H1 (cell line): Measurements from ENCODE around the gene YEATS4. TPM values are rescaled to one million over a fixed set of nuclear protein-coding genes. Genes with fewer than 3 reads are reported as not detected.

ENCODE experiments used
- CTCF ChIA-PET: fragments of 300-600 bp; sonication (Branson Sonifier 250); formaldehyde crosslinking; loops from one replicate; lab custom pipeline; 2021; ENCODE audit not compliant: partially characterized antibody; lab: Charles Lee
- POLR2A ChIA-PET: fragments of 300-600 bp; sonication (Branson Sonifier 250); formaldehyde crosslinking; loops from one replicate; lab custom pipeline; 2021; ENCODE audit warnings: inconsistent platforms; ENCODE audit not compliant: partially characterized antibody; lab: Charles Lee
- DNase-seq, 2 experiments: peaks; one replicate each; pipeline versions ENCODE4 v3.0.0 to v3.0.0-alpha.2; 2010 to 2022; ENCODE audit warnings: low spot score in 2 of 2, low read depth in 1 of 2, mixed read lengths in 1 of 2
- FAIRE-seq: peaks from 2 replicates; lab custom pipeline; 2011; peaks lifted over from hg19 to GRCh38; lab: Jason Lieb, UNC
- H2AFZ ChIP-seq: 2 replicates; pipeline ENCODE4 v1.8.1; 2012; ENCODE audit warnings: low read length, inconsistent platforms
- H2AK5ac ChIP-seq: 2 replicates; pipeline ENCODE4 v1.6.1; 2013; ENCODE audit warnings: low read depth, low read length
- H2BK120ac ChIP-seq: replicated peaks from 2 replicates; pipeline ENCODE3; 2013; ENCODE audit warnings: low read depth, low read length, inconsistent platforms
- H2BK12ac ChIP-seq: 2 replicates; pipeline ENCODE4 v1.6.1; 2013; ENCODE audit warnings: low read depth, low read length
- H2BK15ac ChIP-seq: 2 replicates; pipeline ENCODE4 v1.6.1; 2013; ENCODE audit warnings: low read length
- H2BK20ac ChIP-seq: 2 replicates; pipeline ENCODE4 v1.6.1; 2013; ENCODE audit warnings: low read length
- H2BK5ac ChIP-seq: 2 replicates; pipeline ENCODE4 v1.6.1; 2013; ENCODE audit warnings: low read depth, low read length
- H3K14ac ChIP-seq: 2 replicates; pipeline ENCODE4 v1.6.1; 2013; ENCODE audit warnings: inconsistent platforms; ENCODE audit not compliant: insufficient read length
- H3K18ac ChIP-seq: 2 replicates; pipeline ENCODE4 v1.6.1; 2013; ENCODE audit warnings: low read length; ENCODE audit errors: extremely low read depth
- H3K23ac ChIP-seq: 2 replicates; pipeline ENCODE4 v1.6.1; 2013; ENCODE audit warnings: inconsistent platforms; ENCODE audit not compliant: insufficient read length
- H3K23me2 ChIP-seq: 2 replicates; pipeline ENCODE4 v1.6.1; 2013; ENCODE audit warnings: low read depth, low read length
- H3K27ac ChIP-seq: 2 replicates; pipeline ENCODE4 v1.6.1; 2011; ENCODE audit warnings: low read depth, low read length, inconsistent platforms
- H3K27me3 ChIP-seq, 4 experiments: replicated peaks in 1 of 4; 1 replicate in 1 of 4; 2 replicates in 3 of 4; pipeline versions ENCODE4 v1.6.1 to v1.8.1; 2011 to 2013; ENCODE audit warnings: low read length in 3 of 4, mild to moderate bottlenecking in 3 of 4, inconsistent platforms in 2 of 4, mixed read lengths in 2 of 4, moderate library complexity in 1 of 4; ENCODE audit not compliant: control insufficient read depth in 3 of 4, insufficient read depth in 3 of 4; ENCODE audit errors: extremely low read depth in 1 of 4
- H3K36me3 ChIP-seq, 4 experiments: 2 replicates each; pipeline versions ENCODE4 v1.6.1 to v1.8.1; 2011 to 2013; ENCODE audit warnings: mild to moderate bottlenecking in 4 of 4, low read length in 3 of 4, moderate library complexity in 2 of 4, control low read depth in 1 of 4, inconsistent platforms in 1 of 4; ENCODE audit not compliant: insufficient read depth in 4 of 4, control insufficient read depth in 2 of 4
- H3K4ac ChIP-seq: replicated peaks from 2 replicates; pipeline ENCODE3; 2013; ENCODE audit warnings: low read length, low read depth, mixed read lengths, inconsistent platforms; ENCODE audit not compliant: insufficient read length
- H3K4me1 ChIP-seq, 4 experiments: replicated peaks in 1 of 4; 1 replicate in 1 of 4; 2 replicates in 3 of 4; pipeline versions ENCODE4 v1.6.1 to v1.8.1; 2011 to 2013; ENCODE audit warnings: low read length in 3 of 4, inconsistent platforms in 2 of 4, mixed read lengths in 1 of 4; ENCODE audit not compliant: insufficient read depth in 4 of 4, control insufficient read depth in 3 of 4
- H3K4me2 ChIP-seq, 2 experiments: 2 replicates each; pipeline versions ENCODE4 v1.6.1 to v1.8.1; 2011 to 2013; ENCODE audit warnings: low read depth in 2 of 2, low read length in 2 of 2, control low read depth in 1 of 2, inconsistent platforms in 1 of 2, mild to moderate bottlenecking in 1 of 2; ENCODE audit not compliant: insufficient read depth in 1 of 2
- H3K4me3 ChIP-seq, 4 experiments: fragments of 200-600, 300-600 bp in 1 of 4; sonication (generic), shearing (Covaris generic), sonication (Bioruptor Twin) in 1 of 4; 2 replicates each; pipeline versions ENCODE4 v1.5.1 to v1.8.1; 2011 to 2016; ENCODE audit warnings: low read length in 4 of 4, low read depth in 3 of 4, control low read depth in 2 of 4, inconsistent platforms in 2 of 4, mild to moderate bottlenecking in 2 of 4, mixed read lengths in 1 of 4, moderate library complexity in 1 of 4; ENCODE audit not compliant: insufficient read depth in 2 of 4; ENCODE audit errors: extremely low read depth in 1 of 4
- H3K56ac ChIP-seq: replicated peaks from 2 replicates; pipeline ENCODE3; 2013; ENCODE audit warnings: low read depth, mild to moderate bottlenecking, mixed read lengths, low read length, inconsistent platforms; ENCODE audit not compliant: insufficient read length
- H3K79me1 ChIP-seq: 2 replicates; pipeline ENCODE4 v1.6.1; 2013; ENCODE audit warnings: low read depth, low read length, control low read depth
- H3K79me2 ChIP-seq, 2 experiments: 2 replicates each; pipeline versions ENCODE4 v1.6.1 to v1.8.1; 2012 to 2013; ENCODE audit warnings: low read length in 2 of 2, mild to moderate bottlenecking in 2 of 2, inconsistent platforms in 1 of 2; ENCODE audit not compliant: insufficient read depth in 2 of 2, control insufficient read depth in 1 of 2
- H3K9ac ChIP-seq, 4 experiments: replicated peaks in 1 of 4; 1 replicate in 1 of 4; 2 replicates in 3 of 4; pipeline versions ENCODE4 v1.6.1 to v1.8.1; 2011 to 2013; ENCODE audit warnings: low read depth in 3 of 4, low read length in 3 of 4, control low read depth in 2 of 4, mild to moderate bottlenecking in 2 of 4, moderate library complexity in 2 of 4, inconsistent platforms in 1 of 4; ENCODE audit errors: extremely low read depth in 1 of 4
- H3K9me3 ChIP-seq, 2 experiments: 2 replicates each; pipeline versions ENCODE4 v1.6.1 to v1.8.1; 2012 to 2013; ENCODE audit warnings: mild to moderate bottlenecking in 2 of 2, moderate library complexity in 2 of 2, control low read depth in 1 of 2, inconsistent platforms in 1 of 2, low read depth in 1 of 2, low read length in 1 of 2, mixed read lengths in 1 of 2; ENCODE audit not compliant: insufficient read depth in 2 of 2
- H4K20me1 ChIP-seq, 2 experiments: replicated peaks in 1 of 2; 2 replicates each; pipeline versions ENCODE3 to v1.8.1; 2011 to 2013; ENCODE audit warnings: inconsistent platforms in 2 of 2, low read length in 2 of 2, mild to moderate bottlenecking in 1 of 2; ENCODE audit not compliant: insufficient read depth in 2 of 2, control insufficient read depth in 1 of 2
- H4K5ac ChIP-seq: 2 replicates; pipeline ENCODE4 v1.6.1; 2013; ENCODE audit warnings: low read length, low read depth, mixed read lengths, inconsistent platforms; ENCODE audit not compliant: insufficient read length
- H4K8ac ChIP-seq: 2 replicates; pipeline ENCODE4 v1.8.0; 2013; ENCODE audit warnings: mild to moderate bottlenecking, moderate library complexity, low read length, inconsistent platforms; ENCODE audit not compliant: insufficient read depth; ENCODE audit errors: extremely low read depth
- H4K91ac ChIP-seq: replicated peaks from 2 replicates; pipeline ENCODE3; 2013; ENCODE audit warnings: low read length, mixed read lengths, inconsistent platforms; ENCODE audit not compliant: insufficient read length
- BCL11A ChIP-seq, 2 experiments: IDR thresholded peaks; one replicate each; pipeline ENCODE4 v1.6.1; 2011; ENCODE audit warnings: low read depth in 2 of 2, low read length in 2 of 2, mild to moderate bottlenecking in 2 of 2
- RFX5 ChIP-seq: IDR thresholded peaks from 2 replicates; pipeline ENCODE4 v1.6.1; 2011; ENCODE audit warnings: low read depth, low read length, improper control_type of control experiment, borderline replicate concordance
- RNF2 ChIP-seq: fragments of 200-900, 300-1000 bp; sonication (generic); IDR thresholded peaks from 2 replicates; pipeline ENCODE4 v1.7.1; 2016; ENCODE audit warnings: borderline replicate concordance, low read depth, mild to moderate bottlenecking, antibody characterized with exemption, low read length; ENCODE audit not compliant: poor library complexity, severe bottlenecking; ENCODE audit errors: missing control alignments
- SP1 ChIP-seq: IDR thresholded peaks from 2 replicates; pipeline ENCODE4 v1.6.1; 2011; ENCODE audit warnings: low read depth, low read length
- SP4 ChIP-seq: IDR thresholded peaks from 2 replicates; pipeline ENCODE4 v1.6.1; 2012; ENCODE audit warnings: low read length, inconsistent platforms
- SRF ChIP-seq: IDR thresholded peaks from 2 replicates; pipeline ENCODE4 v1.6.1; 2011; ENCODE audit warnings: mild to moderate bottlenecking, low read depth, low read length, moderate library complexity
- TBP ChIP-seq: IDR thresholded peaks from 2 replicates; pipeline ENCODE4 v1.6.1; 2011; ENCODE audit warnings: low read depth, low read length, improper control_type of control experiment
- WGBS, 2 experiments: shearing (Covaris generic) in 1 of 2; methylation state at CpG; one replicate each; pipeline versions ENCODE4 v1.1.6 to v1.1.7; 2013 to 2015; ENCODE audit warnings: low lambda C conversion rate in 2 of 2, mixed read lengths in 2 of 2, inconsistent platforms in 1 of 2, low coverage in 1 of 2, missing lambda C conversion rate in 1 of 2; ENCODE audit not compliant: insufficient replicate concordance in 2 of 2, insufficient coverage in 1 of 2, insufficient read length in 1 of 2; ENCODE audit errors: extremely low coverage in 1 of 2, missing lambda C conversion rate in 1 of 2; 5-methylcytosine and 5-hydroxymethylcytosine counted together
- polyA plus RNA-seq, 7 experiments: library from polyadenylated mRNA; depleted of rRNA in 3 of 7; stranded (reverse) in 5 of 7; unstranded in 2 of 7; fragments of >200 nt in 5 of 7; fragments of 200-250 nt in 2 of 7; gene quantifications; 1 replicate in 5 of 7; 2 replicates in 1 of 7; 4 replicates in 1 of 7; pipeline versions ENCODE4 v1.2.1 to v1.2.3, GENCODE V29; 2011 to 2013; ENCODE audit warnings: missing spikeins in 2 of 7, mixed read lengths in 2 of 7
- total RNA-seq: library from RNA; stranded (reverse); fragmentation: NEBNext Ultra II Directional; extraction: Animal tissue kit (Norgen Biotek cat#: 25700); gene quantifications from 2 replicates; pipeline ENCODE4 v1.2.1, GENCODE V29; 2021
- TF ChIP-seq, protein P1 (sequence below): IDR thresholded peaks from 2 replicates; pipeline ENCODE4 v1.6.1; 2011; ENCODE audit warnings: low read depth, mild to moderate bottlenecking, low read length; ENCODE audit not compliant: insufficient read depth
- TF ChIP-seq, protein P2 (sequence below), 3 experiments: IDR thresholded peaks; 1 replicate in 2 of 3; 2 replicates in 1 of 3; pipeline versions ENCODE4 v1.5.1 to v1.6.1; 2011; ENCODE audit warnings: low read length in 3 of 3, mild to moderate bottlenecking in 3 of 3, inconsistent platforms in 2 of 3, low read depth in 1 of 3, moderate library complexity in 1 of 3; ENCODE audit not compliant: insufficient read depth in 1 of 3; ENCODE audit errors: control extremely low read depth in 1 of 3

YEATS4 gene
- total and polyA plus RNA-seq, 2 of the 8 experiments (the other 6 are each of a cell fraction or from before 2014, with no cell fraction given) = 25.7 to 32.5 TPM

DNA sequence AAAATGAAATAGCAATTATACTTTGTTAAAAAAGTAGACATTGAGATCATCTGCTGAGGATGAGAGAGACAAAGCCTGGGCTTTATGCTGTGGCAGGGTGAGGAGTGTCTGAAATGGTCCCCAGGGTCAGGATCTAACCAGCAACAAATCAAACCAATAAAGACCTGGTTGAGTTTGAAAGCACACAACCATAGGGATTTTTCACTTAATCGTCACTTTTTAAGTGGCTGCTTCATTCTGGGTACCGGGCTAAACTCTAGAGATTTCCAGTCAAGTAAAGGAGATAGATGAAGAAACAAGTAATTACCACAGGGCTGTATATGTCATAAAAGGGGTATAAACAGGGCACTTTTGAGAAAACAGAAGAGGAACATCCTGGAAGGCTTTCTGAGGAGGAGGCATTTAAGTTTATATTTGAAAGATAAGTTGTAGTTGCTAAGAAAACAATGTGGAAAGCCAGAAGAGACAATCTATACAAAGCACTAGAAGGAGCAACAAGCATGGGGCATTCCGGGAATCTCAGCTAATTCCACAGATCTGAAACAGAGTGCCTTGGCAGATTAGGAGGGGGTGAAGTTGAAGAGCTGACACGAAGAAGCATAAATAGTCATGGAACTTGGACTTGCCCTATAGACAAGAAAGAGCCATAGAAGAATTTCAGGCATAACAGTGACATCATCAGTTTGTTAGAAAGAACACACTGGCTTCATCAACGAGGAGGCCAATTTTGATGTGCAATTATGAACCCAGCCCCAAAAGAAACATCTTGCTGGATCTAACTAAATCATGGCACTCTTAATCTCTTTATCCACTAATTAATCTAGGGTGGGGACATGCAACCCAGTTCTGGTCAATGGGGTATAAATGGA lies 63.7 kb downstream of the YEATS4 start:
- H2BK5ac ChIP-seq = no peak overlapping the region
- H3K23ac ChIP-seq = no peak overlapping the region
- H3K79me2 ChIP-seq = no peaks in the 10 kb centered on the region
- H3K9me3 ChIP-seq = no peaks in the 10 kb centered on the region
- DNase-seq = no peak
- H3K56ac ChIP-seq = no peak overlapping the region
- 89% methylated on average over 5 of the region's 5 CpGs; no CpG with 5 or more reads in 1 of the 2 experiments for whole genome bisulfite sequencing, 2 experiments
- H3K23me2 ChIP-seq = no peaks in the 10 kb centered on the region
- H4K20me1 ChIP-seq = no peaks in the 10 kb centered on the region
- no peak for FAIRE-seq
- no peak overlapping the region for H2BK12ac ChIP-seq
- H3K4me3 ChIP-seq = no peak overlapping the region
- H3K4me1 ChIP-seq = no peaks in the 10 kb centered on the region
- H3K9ac ChIP-seq = no peak overlapping the region
- no peaks in the 10 kb centered on the region for H3K79me1 ChIP-seq
- H3K4ac ChIP-seq = no peak overlapping the region
- H2AK5ac ChIP-seq = no peak overlapping the region
- POLR2A ChIA-PET = no interaction called here
- no peak overlapping the region for H4K91ac ChIP-seq
- no peak overlapping the region for H2BK120ac ChIP-seq
- no peak overlapping the region for H3K18ac ChIP-seq
- H3K4me2 ChIP-seq = no peak overlapping the region
- no peak overlapping the region for H4K5ac ChIP-seq
- H2BK20ac ChIP-seq = no peak overlapping the region
- CTCF ChIA-PET = interaction anchor here (0.8 kb wide), 1 partner anchor 143 kb away, joined by 3 read pairs; no protein-coding TSS in a partner anchor
- H4K8ac ChIP-seq = no peak overlapping the region
- H3K27ac ChIP-seq = no peak overlapping the region
- no peak overlapping the region for H2AFZ ChIP-seq
- H3K36me3 ChIP-seq = no peaks in the 10 kb centered on the region
- H2BK15ac ChIP-seq = no peak overlapping the region
- H3K27me3 ChIP-seq = no peaks in the 10 kb centered on the region
- H3K14ac ChIP-seq = no peak overlapping the region
- TF ChIP-seq SP1 = no peak
- TF ChIP-seq, protein P1, sequence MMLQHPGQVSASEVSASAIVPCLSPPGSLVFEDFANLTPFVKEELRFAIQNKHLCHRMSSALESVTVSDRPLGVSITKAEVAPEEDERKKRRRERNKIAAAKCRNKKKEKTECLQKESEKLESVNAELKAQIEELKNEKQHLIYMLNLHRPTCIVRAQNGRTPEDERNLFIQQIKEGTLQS = no peak
- TF ChIP-seq, protein P2, sequence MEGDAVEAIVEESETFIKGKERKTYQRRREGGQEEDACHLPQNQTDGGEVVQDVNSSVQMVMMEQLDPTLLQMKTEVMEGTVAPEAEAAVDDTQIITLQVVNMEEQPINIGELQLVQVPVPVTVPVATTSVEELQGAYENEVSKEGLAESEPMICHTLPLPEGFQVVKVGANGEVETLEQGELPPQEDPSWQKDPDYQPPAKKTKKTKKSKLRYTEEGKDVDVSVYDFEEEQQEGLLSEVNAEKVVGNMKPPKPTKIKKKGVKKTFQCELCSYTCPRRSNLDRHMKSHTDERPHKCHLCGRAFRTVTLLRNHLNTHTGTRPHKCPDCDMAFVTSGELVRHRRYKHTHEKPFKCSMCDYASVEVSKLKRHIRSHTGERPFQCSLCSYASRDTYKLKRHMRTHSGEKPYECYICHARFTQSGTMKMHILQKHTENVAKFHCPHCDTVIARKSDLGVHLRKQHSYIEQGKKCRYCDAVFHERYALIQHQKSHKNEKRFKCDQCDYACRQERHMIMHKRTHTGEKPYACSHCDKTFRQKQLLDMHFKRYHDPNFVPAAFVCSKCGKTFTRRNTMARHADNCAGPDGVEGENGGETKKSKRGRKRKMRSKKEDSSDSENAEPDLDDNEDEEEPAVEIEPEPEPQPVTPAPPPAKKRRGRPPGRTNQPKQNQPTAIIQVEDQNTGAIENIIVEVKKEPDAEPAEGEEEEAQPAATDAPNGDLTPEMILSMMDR (IDR thresholded peaks at IDR 0.05; ENCODE audit: control extremely low read depth in 1 of 3, insufficient read depth in 1 of 3, low read depth in 1 of 3, low read length in 3 of 3) = no peak
- TF ChIP-seq BCL11A (IDR thresholded peaks at IDR 0.05; ENCODE audit: low read depth in 2 of 2, low read length in 2 of 2) = no peak
- TF ChIP-seq SRF = no peak
- no peak for TF ChIP-seq RFX5
- TF ChIP-seq RNF2 = no peak
- no peak for TF ChIP-seq TBP
- no peak for TF ChIP-seq SP4
